ENCODE data around the gene DRICH1. TPM values are rescaled to one million over a fixed set of nuclear protein-coding genes. Genes with fewer than 3 reads are reported as not detected.

The DRICH1 gene
- total and polyA plus RNA-seq, 2 of the 8 experiments (the other 6 are each of a cell fraction or from before 2014, with no cell fraction given): 0.21 to 0.28 TPM

DNA sequence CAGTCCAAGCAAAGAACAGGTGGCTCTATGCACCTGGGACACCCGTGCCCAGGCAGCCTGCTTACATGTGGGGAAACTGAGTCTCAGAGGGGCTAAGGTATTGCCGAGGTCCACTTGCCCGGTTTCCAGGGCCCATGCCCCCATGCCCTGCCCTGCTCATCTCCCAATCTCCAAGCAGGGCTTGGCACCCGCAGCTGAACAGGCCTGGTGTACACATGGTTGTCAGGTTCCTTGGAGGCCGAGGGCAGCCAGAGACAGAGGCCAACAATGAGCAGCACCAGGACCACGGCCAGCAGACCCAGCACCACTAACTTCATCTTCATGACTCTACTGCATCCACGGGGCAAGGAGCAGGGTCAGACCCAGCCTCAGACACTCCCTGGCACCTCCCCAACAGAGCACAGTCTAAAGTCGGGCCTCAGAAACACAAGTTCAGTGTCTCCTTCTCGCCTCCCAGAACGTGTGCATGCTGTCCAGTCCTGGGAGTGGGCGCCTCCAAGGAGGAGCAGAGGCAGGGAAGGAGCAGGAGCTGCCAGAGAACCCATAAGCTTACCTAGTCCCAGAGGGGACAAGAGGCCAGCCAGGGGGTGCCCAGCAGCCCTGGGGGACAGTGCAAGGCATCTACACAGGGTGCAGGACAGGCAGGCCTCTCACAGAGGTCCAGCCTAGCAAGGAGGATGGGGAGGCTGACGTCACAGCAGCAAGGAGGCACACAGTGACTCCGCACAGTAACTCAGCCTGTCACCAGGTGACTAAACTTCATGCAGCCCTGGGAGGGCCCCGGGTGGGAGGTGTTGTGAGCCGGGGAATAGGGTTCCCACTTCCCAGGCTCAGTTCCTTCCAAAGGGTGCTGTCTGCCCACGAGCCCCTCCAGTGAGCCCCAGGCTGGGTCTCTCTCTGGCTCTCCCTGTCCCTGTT lies 38.5 kb upstream of the DRICH1 start (continued):
- TF ChIP-seq RNF2 (IDR thresholded peaks at IDR 0.05; ENCODE audit: borderline replicate concordance, low read depth, low read length, missing control alignments, poor library complexity, severe bottlenecking) (no peak), CHD7 (IDR thresholded peaks at IDR 0.05; ENCODE audit: insufficient replicate concordance, low read length) (no peak), EGR1 (IDR thresholded peaks at IDR 0.05; ENCODE audit: borderline replicate concordance, low read depth, low read length) (no peak), PHF8 (conservative IDR thresholded peaks at IDR 0.05; ENCODE audit: low read depth, low read length) (no peak), RBBP5 (IDR thresholded peaks at IDR 0.05; ENCODE audit: borderline replicate concordance, low read depth, low read length) (no peak), POLR2AphosphoS5 (IDR thresholded peaks at IDR 0.05; ENCODE audit: low read depth, low read length) (no peak), TBP (IDR thresholded peaks at IDR 0.05; ENCODE audit: low read depth, low read length) (no peak)

Measured in H1 (cell line).